Peyer's patch (tissue), 4 donors: ENCODE measurements around the gene SGMS2.

Source experiments
- CTCF ChIP-seq, 6 experiments: fragments of 450-650 bp in 4 of 6; fragments of 200-600 bp in 2 of 6; sonication (generic) in 1 of 6; IDR thresholded peaks; one replicate each; pipeline ENCODE4 v1.5.1; 2017 to 2019; ENCODE audit warnings: antibody characterized with exemption in 6 of 6, mild to moderate bottlenecking in 3 of 6, moderate library complexity in 1 of 6
- POLR2A ChIP-seq, 2 donors: fragments of 450-650 bp; IDR thresholded peaks; one replicate each; pipeline ENCODE4 v1.5.1; 2017; ENCODE audit warnings: antibody characterized with exemption in 2 of 2, mild to moderate bottlenecking in 2 of 2, moderate library complexity in 2 of 2

DNA sequence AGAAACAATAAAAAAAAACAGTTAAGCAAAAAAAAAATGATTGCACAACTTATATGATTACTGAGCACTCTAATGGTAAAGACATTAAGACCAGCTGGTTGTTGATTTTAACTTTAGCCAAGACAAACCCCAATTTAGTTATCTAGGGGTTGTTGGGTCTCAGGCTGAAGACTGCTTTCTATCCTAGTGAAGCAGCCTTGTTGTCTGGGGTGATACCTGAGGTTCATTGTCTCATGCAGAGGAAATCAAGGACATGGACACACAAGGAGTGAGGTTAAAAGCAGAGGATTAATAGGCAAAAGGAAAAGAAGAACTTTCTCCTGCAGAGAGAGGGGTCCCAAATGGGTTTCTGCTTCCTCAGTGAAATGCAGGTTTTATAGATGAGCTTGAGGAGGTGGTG lies 66.6 kb downstream of the SGMS2 start:
- TF ChIP-seq CTCF (IDR thresholded peaks at IDR 0.05) (no peak), POLR2A (IDR thresholded peaks at IDR 0.05) (no peak)
